Measurements from ENCODE around the gene NAT9.

The NAT9 gene

GRCh38 chr17:74752415-74752814 is 23.7 kb downstream of the NAT9 start (continued):
- no peak for TF ChIP-seq CSRNP3 (CRISPR knock-in tag; IDR thresholded peaks at IDR 0.05)

GRCh38 chr17:74750327-74751069 is 25.6 kb downstream of the NAT9 start:
- no peak for ATAC-seq
- TF ChIP-seq PPARA (CRISPR knock-in tag; IDR thresholded peaks at IDR 0.05; ENCODE audit: borderline replicate concordance) (no peak), ZC3H10 (CRISPR knock-in tag; IDR thresholded peaks at IDR 0.05) (no peak), RARB (CRISPR knock-in tag; IDR thresholded peaks at IDR 0.05) (no peak)

- no peak for ATAC-seq
- TF ChIP-seq OSR1 (CRISPR knock-in tag; IDR thresholded peaks at IDR 0.05) (no peak), CSRNP3 (CRISPR knock-in tag; IDR thresholded peaks at IDR 0.05) (no peak), CREB5 (CRISPR knock-in tag; IDR thresholded peaks at IDR 0.05; ENCODE audit: low read depth) (no peak), ESRRG (CRISPR knock-in tag; IDR thresholded peaks at IDR 0.05) (no peak), ZFP30 (CRISPR knock-in tag; IDR thresholded peaks at IDR 0.05) (no peak), TSHZ2 (CRISPR knock-in tag; IDR thresholded peaks at IDR 0.05) (no peak), ZFP3 (CRISPR knock-in tag; IDR thresholded peaks at IDR 0.05) (no peak), CSDC2 (CRISPR knock-in tag; IDR thresholded peaks at IDR 0.05) (no peak), BACH2 (CRISPR knock-in tag; IDR thresholded peaks at IDR 0.05; ENCODE audit: borderline replicate concordance) (no peak)
Observed at GRCh38 chr17:74750039-74750326, 26.2 kb downstream of the NAT9 start.

- ATAC-seq: peak; percentile 11
- TF ChIP-seq OSR1 (CRISPR knock-in tag; IDR thresholded peaks at IDR 0.05) (no peak), GLIS3 (CRISPR knock-in tag; IDR thresholded peaks at IDR 0.05) (no peak), PPARA (CRISPR knock-in tag; IDR thresholded peaks at IDR 0.05; ENCODE audit: borderline replicate concordance) (no peak), TSHZ2 (CRISPR knock-in tag; IDR thresholded peaks at IDR 0.05) (no peak), ZFP30 (CRISPR knock-in tag; IDR thresholded peaks at IDR 0.05) (no peak), ZNF565 (CRISPR knock-in tag; conservative IDR thresholded peaks at IDR 0.05; ENCODE audit: low read depth) (no peak), CREB5 (CRISPR knock-in tag; IDR thresholded peaks at IDR 0.05; ENCODE audit: low read depth) (no peak), ARNTL (CRISPR knock-in tag; IDR thresholded peaks at IDR 0.05; ENCODE audit: borderline replicate concordance, low read depth) (no peak), ZC3H10 (CRISPR knock-in tag; IDR thresholded peaks at IDR 0.05) (no peak), RARB (CRISPR knock-in tag; IDR thresholded peaks at IDR 0.05) (no peak), ESRRG (CRISPR knock-in tag; IDR thresholded peaks at IDR 0.05) (no peak), TCF4 (CRISPR knock-in tag; IDR thresholded peaks at IDR 0.05; ENCODE audit: borderline replicate concordance) (no peak), POU6F1 (CRISPR knock-in tag; IDR thresholded peaks at IDR 0.05; ENCODE audit: borderline replicate concordance, low read depth) (no peak), TOX (CRISPR knock-in tag; IDR thresholded peaks at IDR 0.05; ENCODE audit: borderline replicate concordance) (no peak), CSRNP3 (CRISPR knock-in tag; IDR thresholded peaks at IDR 0.05) (no peak)
Observed at GRCh38 chr17:74749279-74750038, 26.7 kb downstream of the NAT9 start.
